ENCODE measurements around the gene MDFIC. TPM values are rescaled to one million over a fixed set of nuclear protein-coding genes. Genes with fewer than 3 reads are reported as not detected.

Gene MDFIC
- polyA plus RNA-seq, 1 experiment = 30.5 TPM

DNA sequence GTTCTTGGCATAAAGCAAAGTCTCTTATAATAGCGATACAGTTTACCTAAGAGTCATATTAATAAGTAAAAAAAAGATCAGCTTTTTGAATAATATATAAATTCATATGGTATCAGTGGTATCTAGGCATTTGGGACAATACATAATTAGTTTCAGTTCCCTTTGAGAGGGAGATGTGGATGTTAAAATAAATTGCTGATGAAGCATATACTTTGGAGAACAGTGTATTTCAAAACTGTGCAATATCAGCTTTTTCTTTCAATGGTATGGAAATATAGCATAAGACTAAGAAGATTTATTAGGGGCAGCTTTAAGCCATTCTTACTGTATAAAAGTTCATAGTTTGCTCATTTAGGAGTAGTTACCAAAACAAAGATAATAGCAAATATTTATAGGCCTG is 35.5 kb downstream of the MDFIC start:
- ChIA-PET POLR2A (no interaction called here), CTCF (no interaction called here)
- TF ChIP-seq, protein P1, sequence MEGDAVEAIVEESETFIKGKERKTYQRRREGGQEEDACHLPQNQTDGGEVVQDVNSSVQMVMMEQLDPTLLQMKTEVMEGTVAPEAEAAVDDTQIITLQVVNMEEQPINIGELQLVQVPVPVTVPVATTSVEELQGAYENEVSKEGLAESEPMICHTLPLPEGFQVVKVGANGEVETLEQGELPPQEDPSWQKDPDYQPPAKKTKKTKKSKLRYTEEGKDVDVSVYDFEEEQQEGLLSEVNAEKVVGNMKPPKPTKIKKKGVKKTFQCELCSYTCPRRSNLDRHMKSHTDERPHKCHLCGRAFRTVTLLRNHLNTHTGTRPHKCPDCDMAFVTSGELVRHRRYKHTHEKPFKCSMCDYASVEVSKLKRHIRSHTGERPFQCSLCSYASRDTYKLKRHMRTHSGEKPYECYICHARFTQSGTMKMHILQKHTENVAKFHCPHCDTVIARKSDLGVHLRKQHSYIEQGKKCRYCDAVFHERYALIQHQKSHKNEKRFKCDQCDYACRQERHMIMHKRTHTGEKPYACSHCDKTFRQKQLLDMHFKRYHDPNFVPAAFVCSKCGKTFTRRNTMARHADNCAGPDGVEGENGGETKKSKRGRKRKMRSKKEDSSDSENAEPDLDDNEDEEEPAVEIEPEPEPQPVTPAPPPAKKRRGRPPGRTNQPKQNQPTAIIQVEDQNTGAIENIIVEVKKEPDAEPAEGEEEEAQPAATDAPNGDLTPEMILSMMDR (IDR thresholded peaks at IDR 0.05; ENCODE audit: insufficient read depth, low read depth, low read length) = no peak
- Histone ChIP-seq H3K4me3 (ENCODE audit: low read depth, low read length) (no peak overlapping the region), H3K27me3 (ENCODE audit: control insufficient read depth, insufficient read depth, low read length) (no peaks in the 10 kb centered on the region), H3K36me3 (ENCODE audit: control insufficient read depth, insufficient read depth, low read length) (no peaks in the 10 kb centered on the region)
- no peak for DNase-seq (ENCODE audit: low read depth)

DNA sequence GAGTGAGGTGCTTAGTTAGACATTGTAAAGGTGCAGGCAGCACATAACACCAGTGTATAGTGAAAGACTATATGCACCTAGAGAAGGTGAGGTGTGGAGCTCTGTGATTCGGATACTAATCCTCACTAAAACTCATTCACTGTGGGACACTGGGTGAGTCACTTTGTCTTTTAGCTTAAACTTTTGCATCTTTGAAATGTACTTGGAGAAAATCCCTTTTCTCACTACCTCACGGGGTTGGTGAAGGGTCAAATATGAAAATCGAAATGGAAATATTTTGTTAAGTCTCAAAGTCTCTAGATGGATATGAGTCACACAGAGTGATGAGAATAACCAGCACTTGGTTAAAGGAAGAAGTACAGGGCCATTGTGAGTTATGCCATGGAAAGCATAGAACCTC is 38.0 kb downstream of the MDFIC start:
- TF ChIP-seq, protein P1 (IDR thresholded peaks at IDR 0.05; ENCODE audit: insufficient read depth, low read depth, low read length) = no peak

DNA sequence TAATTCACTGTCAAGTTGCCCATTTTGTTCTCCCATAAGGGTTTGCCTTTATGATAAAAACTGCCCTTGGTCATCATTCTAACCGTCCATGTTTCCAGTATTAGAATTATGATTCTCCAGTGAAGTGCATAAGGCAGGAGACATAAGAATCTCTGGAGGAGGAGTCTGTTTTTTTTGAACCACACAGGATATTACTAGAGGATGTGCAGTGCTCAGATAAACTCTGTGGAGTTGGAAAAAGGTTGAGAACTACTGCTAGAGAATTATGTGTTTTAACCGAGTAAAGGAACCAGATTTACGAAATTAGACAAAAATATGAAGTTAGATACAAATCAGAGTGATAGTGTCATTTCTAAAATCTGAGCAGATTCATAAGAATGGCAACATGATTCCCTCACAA is 40.5 kb downstream of the MDFIC start:
- DNase-seq (ENCODE audit: low read depth) = no peak
- ChIA-PET POLR2A (no interaction called here), CTCF (no interaction called here)
- Histone ChIP-seq H3K27me3 (ENCODE audit: control insufficient read depth, insufficient read depth, low read length) (no peaks in the 10 kb centered on the region), H3K36me3 (ENCODE audit: control insufficient read depth, insufficient read depth, low read length) (no peaks in the 10 kb centered on the region), H3K4me3 (ENCODE audit: low read depth, low read length) (no peak overlapping the region)
- TF ChIP-seq, protein P1 (IDR thresholded peaks at IDR 0.05; ENCODE audit: insufficient read depth, low read depth, low read length) = no peak

More for the DNA sequence above, 38.0 kb downstream of the MDFIC start:
- Histone ChIP-seq H3K36me3 (ENCODE audit: control insufficient read depth, insufficient read depth, low read length) (no peaks in the 10 kb centered on the region), H3K4me3 (ENCODE audit: low read depth, low read length) (no peak overlapping the region), H3K27me3 (ENCODE audit: control insufficient read depth, insufficient read depth, low read length) (no peaks in the 10 kb centered on the region)
- ChIA-PET CTCF (no interaction called here), POLR2A (no interaction called here)
- no peak for DNase-seq (ENCODE audit: low read depth)

DNA sequence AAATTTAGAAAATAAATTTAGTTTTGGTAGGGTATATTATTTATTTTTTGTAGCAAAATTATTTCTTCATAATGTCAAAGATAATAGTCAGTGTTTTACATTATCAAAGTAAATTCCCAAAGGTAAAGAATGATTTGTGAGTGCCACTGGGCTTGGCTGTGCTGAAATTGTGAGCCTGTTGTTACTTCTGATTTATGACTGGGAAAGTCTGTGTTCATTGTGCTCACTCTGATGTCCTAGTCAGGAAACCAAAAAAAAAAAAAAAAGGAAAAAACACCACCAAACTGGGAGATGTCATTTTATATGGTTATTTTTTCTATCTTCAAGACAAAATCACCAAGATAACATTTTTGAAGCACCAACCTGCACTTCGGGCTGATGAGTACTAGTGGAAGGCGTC is 44.3 kb downstream of the MDFIC start:
- H3K36me3 ChIP-seq (ENCODE audit: control insufficient read depth, insufficient read depth, low read length) = no peaks in the 10 kb centered on the region
- H3K27me3 ChIP-seq (ENCODE audit: control insufficient read depth, insufficient read depth, low read length) = no peaks in the 10 kb centered on the region
- TF ChIP-seq, protein P1 (IDR thresholded peaks at IDR 0.05; ENCODE audit: insufficient read depth, low read depth, low read length) = no peak
- H3K4me3 ChIP-seq (ENCODE audit: low read depth, low read length) = no peak overlapping the region
- DNase-seq (ENCODE audit: low read depth) = no peak
- CTCF ChIA-PET = interaction anchor here (0.6 to 0.9 kb wide), 2 partner anchors 21 to 42 kb away, joined by 3 to 5 read pairs; no protein-coding TSS in a partner anchor
- POLR2A ChIA-PET = no interaction called here

DNA sequence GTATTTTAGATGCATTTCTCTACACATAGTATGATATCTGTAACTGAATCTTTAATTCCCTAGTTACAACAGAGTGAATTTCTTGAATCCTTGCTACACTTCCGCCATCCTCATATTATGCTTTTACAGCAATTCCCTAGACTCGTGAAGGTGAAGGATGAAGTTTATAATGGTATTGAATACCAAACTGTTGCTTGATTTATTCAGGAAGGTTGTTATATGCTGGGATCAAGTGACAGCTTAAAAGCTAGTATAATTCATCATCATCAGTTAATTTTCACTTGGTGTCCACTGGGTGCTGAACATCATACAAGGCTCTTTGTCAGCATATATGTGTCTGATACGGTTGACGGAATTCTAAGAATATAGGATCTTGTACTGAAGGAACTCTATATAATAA is 47.2 kb downstream of the MDFIC start:
- ChIA-PET POLR2A (no interaction called here), CTCF (no interaction called here)
- DNase-seq (ENCODE audit: low read depth) = no peak
- Histone ChIP-seq H3K27me3 (ENCODE audit: control insufficient read depth, insufficient read depth, low read length) (no peaks in the 10 kb centered on the region), H3K4me3 (ENCODE audit: low read depth, low read length) (no peak overlapping the region), H3K36me3 (ENCODE audit: control insufficient read depth, insufficient read depth, low read length) (no peaks in the 10 kb centered on the region)
- TF ChIP-seq, protein P1 (IDR thresholded peaks at IDR 0.05; ENCODE audit: insufficient read depth, low read depth, low read length) = no peak
